Measurements from ENCODE around the gene NME9.

The NME9 gene

DNA sequence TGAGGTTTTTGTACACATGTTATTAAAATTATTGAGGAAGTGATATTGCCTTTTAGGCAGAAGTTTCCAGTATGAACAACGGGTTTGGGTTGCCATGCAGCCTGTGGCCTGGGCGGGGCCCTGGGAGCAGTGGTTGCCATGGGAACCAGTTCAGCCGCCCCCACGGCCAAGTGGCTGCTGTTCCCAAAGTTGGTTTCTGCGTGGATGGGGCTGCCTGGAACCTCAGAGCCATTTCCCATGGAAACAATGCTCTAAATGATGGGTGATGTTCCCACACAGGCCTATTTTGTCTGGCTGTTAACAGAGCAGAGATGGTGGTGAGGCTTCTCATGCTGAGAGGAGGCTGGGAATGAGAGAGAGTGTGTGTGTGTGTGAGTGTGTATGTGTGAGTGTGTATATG, 38.3 kb upstream of the NME9 start:
- H3K4me3 ChIP-seq (ENCODE audit: low read length) = no peak overlapping the region

DNA sequence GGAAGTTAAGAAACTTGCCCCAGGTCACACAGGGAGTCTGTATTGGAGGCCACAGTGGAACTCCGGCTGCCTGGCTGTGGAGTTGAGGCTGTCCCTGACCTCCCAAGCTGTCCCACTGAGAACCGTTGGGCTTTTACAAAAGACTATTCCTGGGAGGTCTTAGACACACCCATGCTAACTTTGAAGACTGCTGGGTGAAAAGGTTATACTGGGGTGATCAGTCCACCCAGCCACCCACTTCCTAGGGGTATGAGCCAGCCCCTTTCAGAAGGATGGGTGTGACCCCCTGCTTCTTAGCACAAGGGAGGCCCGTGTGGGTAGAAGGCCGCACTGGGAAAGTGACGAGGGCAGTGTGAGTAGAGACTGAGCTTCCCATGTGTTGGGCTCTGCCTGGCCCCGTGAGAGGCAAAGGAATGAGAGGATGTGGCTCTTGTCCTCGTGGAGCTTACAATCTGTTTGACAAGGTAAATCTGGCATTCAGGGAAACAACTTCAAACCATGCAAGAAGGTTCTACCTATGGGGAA, 37.7 kb upstream of the NME9 start:
- DNase-seq (ENCODE audit: low read depth) = no peak
- TF ChIP-seq, protein P1, sequence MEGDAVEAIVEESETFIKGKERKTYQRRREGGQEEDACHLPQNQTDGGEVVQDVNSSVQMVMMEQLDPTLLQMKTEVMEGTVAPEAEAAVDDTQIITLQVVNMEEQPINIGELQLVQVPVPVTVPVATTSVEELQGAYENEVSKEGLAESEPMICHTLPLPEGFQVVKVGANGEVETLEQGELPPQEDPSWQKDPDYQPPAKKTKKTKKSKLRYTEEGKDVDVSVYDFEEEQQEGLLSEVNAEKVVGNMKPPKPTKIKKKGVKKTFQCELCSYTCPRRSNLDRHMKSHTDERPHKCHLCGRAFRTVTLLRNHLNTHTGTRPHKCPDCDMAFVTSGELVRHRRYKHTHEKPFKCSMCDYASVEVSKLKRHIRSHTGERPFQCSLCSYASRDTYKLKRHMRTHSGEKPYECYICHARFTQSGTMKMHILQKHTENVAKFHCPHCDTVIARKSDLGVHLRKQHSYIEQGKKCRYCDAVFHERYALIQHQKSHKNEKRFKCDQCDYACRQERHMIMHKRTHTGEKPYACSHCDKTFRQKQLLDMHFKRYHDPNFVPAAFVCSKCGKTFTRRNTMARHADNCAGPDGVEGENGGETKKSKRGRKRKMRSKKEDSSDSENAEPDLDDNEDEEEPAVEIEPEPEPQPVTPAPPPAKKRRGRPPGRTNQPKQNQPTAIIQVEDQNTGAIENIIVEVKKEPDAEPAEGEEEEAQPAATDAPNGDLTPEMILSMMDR (IDR thresholded peaks at IDR 0.05; ENCODE audit: insufficient read depth, low read depth, low read length, missing control alignments) = no peak
- H3K4me3 ChIP-seq (ENCODE audit: low read length) = no peak overlapping the region

More for the DNA sequence above, 38.3 kb upstream of the NME9 start:
- no peak for DNase-seq (ENCODE audit: low read depth)
- TF ChIP-seq, protein P1 (IDR thresholded peaks at IDR 0.05; ENCODE audit: insufficient read depth, low read depth, low read length, missing control alignments) = no peak

DNA sequence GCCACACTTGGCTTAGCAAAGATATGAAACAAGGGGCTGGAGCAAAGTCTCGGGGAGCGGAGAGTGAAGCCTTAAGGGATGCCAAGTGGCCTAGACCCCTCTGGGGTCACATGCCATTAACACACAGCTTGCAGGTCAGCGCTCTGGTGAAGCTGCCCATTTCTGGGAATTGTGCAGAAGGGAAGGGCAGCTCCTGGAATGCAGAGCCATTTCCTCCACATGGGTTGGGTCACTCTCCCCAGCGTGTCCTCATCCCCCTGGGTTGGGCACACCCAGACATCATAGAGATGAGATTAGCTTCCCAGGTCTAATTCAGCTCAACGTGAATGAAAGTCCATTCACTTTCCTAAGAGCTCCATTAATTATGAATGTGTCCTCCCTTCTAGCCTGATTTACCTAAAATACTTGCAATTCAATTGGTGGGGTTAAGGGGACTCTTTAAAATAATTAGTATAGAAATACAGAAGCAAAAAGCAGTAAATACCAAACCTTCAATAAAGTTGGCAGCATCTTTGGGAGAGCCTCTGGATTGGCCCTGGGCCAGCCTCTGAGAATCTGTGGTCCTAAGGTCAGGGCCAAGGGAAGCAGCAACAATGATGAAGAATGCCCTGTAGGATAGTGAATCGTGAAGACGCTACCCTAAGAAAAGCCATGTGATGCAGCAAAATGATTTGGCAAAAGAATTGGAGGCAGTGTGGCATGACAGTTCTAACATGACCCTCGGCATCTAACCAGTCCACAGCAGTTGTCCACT, 36.5 kb upstream of the NME9 start:
- TF ChIP-seq, protein P1 (IDR thresholded peaks at IDR 0.05; ENCODE audit: insufficient read depth, low read depth, low read length, missing control alignments) = no peak
- DNase-seq (ENCODE audit: low read depth) = no peak
- H3K4me3 ChIP-seq (ENCODE audit: low read length) = no peak overlapping the region

DNA sequence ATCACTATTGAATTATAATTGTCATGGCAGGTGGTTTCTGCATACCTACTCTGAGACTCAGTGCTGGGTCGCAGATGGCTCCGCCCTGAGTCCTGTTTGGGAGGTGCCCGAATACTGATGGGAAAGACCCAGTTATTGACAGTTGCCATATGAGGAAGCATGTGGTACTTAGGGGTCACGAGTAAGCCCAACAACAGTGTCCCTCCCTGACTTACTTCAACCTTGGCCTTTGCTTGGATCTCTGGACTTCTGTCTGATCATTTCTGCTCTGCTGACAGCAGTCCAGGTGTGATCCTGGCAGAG, 35.6 kb upstream of the NME9 start:
- no peak for DNase-seq (ENCODE audit: low read depth)
- TF ChIP-seq, protein P1 (IDR thresholded peaks at IDR 0.05; ENCODE audit: insufficient read depth, low read depth, low read length, missing control alignments) = no peak
- H3K4me3 ChIP-seq (ENCODE audit: low read length) = no peak overlapping the region

DNA sequence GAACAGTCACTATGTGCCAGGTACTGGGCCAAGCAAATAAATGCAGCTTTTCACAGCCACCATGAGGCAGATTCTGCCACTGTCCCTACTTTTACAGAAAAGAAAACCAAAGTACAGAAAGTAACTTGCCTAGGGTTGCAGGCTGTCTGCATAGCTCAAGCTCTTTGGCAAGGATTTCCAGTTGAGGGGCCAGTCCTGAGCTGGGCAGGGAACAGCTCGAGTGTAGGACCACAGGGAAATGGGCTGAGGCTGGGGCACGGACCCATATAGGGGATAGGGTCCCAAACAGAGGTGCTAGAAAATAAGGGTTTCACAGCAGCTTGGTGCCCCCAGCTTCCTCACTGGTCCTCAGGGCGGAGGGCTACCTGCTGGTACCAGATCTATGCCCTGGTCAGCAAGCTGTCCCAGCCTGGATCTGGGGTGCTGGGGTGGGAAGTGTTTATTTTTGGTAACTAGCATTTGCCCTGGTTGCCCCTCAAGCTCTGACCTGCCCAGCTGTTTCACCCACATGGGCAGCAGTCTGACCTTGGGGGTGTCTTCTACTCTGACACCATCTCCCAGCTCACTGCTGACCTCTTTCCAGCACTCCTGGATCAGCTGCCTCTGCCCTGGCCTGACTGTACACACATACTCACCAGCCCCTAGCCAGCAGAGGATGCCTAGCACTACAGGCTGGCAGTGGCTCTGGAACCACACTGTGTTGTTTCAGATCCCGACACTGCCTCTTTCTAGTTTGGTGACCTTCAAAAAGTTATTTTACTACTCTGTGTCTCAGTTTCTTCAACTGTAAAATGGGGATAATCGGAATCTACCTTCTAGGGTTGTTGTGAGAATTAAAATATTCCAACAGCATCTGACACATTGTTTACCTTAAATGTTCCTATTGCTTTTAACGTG, 35.0 kb upstream of the NME9 start:
- TF ChIP-seq, protein P1 (IDR thresholded peaks at IDR 0.05; ENCODE audit: insufficient read depth, low read depth, low read length, missing control alignments) = no peak
- H3K4me3 ChIP-seq (ENCODE audit: low read length) = no peak overlapping the region
- no peak for DNase-seq (ENCODE audit: low read depth)

DNA sequence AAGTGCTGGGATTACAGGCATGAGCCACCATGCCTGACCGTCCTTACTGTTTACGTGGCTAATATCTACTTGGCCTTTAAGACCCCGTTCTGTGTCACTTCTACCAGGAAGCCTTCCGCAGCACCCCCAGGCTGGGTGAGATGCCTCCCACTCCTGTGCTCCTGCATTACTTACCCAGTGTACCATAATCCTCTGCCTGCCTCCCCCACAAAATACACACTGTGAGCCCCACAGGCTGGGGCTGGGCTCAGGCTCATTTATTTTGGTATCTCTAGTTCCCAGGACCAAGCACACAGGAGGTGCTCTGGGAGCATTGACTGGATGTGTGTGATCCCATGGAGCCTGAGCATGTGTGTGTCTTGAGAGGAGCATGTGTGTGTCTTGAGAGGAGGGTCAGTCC, 33.7 kb upstream of the NME9 start:
- DNase-seq (ENCODE audit: low read depth) = no peak
- TF ChIP-seq, protein P1 (IDR thresholded peaks at IDR 0.05; ENCODE audit: insufficient read depth, low read depth, low read length, missing control alignments) = no peak
- H3K4me3 ChIP-seq (ENCODE audit: low read length) = no peak overlapping the region

All from epithelial cell of esophagus (primary cell).